ENCODE results near the gene RAPGEF6. TPM values are rescaled to one million over a fixed set of nuclear protein-coding genes. Genes with fewer than 3 reads are reported as not detected.
"Not testable (repeated sequence)": the region's sequence is repeated elsewhere in the genome, so short reads cannot be mapped to it uniquely, and the experiment has no call there.

Gene RAPGEF6
- total RNA-seq, 4 donors from 2014 or later: 16.7 to 104 (median 22.6) TPM

GRCh38 chr5:131682175-131682574 is 47.1 kb upstream of the RAPGEF6 start:
- Histone ChIP-seq H3K27me3 (no peaks in the 10 kb centered on the region), H3K4me1 (no peaks in the 10 kb centered on the region)
- TF ChIP-seq CTCF (IDR thresholded peaks at IDR 0.05) (no peak), POLR2A (IDR thresholded peaks at IDR 0.05) (no peak)

GRCh38 chr5:131679911-131680310 is 44.9 kb upstream of the RAPGEF6 start:
- Histone ChIP-seq H3K9me3 (no peaks in the 10 kb centered on the region), H3K4me1 (no peaks in the 10 kb centered on the region), H3K27me3 (no peaks in the 10 kb centered on the region), H3K27ac (no peak overlapping the region), H3K36me3 (peaks cover 0 to 25% (median 0%) of the 10 kb centered on the region in 3 donors), H3K4me3 (no peak overlapping the region)
- DNase-seq: no peak
- TF ChIP-seq POLR2A (IDR thresholded peaks at IDR 0.05) (no peak), CTCF (IDR thresholded peaks at IDR 0.05) (no peak)

More at GRCh38 chr5:131682175-131682574, 47.1 kb upstream of the RAPGEF6 start:
- peaks cover 0 to 3% (median 0%) of the 10 kb centered on the region in 3 donors for H3K36me3 ChIP-seq
- H3K27ac ChIP-seq: peak overlapping the region in 1 of 4 donors; percentile 58
- DNase-seq: no peak
- H3K9me3 ChIP-seq: no peaks in the 10 kb centered on the region
- H3K4me3 ChIP-seq: no peak overlapping the region

GRCh38 chr5:131678273-131678672 is 43.2 kb upstream of the RAPGEF6 start:
- peaks cover 0 to 38% (median 0%) of the 10 kb centered on the region in 3 donors for H3K36me3 ChIP-seq
- DNase-seq, H3K4me3 ChIP-seq, H3K4me1 ChIP-seq, H3K9me3 ChIP-seq, H3K27me3 ChIP-seq, H3K27ac ChIP-seq: not testable (repeated sequence)

- Histone ChIP-seq H3K27ac (no peak overlapping the region), H3K36me3 (peaks cover 0 to 38% (median 0%) of the 10 kb centered on the region in 3 donors), H3K27me3 (no peaks in the 10 kb centered on the region), H3K9me3 (no peaks in the 10 kb centered on the region), H3K4me3 (no peak overlapping the region), H3K4me1 (no peaks in the 10 kb centered on the region)
- TF ChIP-seq CTCF (IDR thresholded peaks at IDR 0.05) (no peak), POLR2A (IDR thresholded peaks at IDR 0.05) (no peak)
- no peak for DNase-seq
Observed at GRCh38 chr5:131677115-131677514, 42.1 kb upstream of the RAPGEF6 start.

GRCh38 chr5:131672776-131673175 is 37.7 kb upstream of the RAPGEF6 start:
- no peaks in the 10 kb centered on the region for H3K27me3 ChIP-seq
- peaks cover 0 to 67% (median 0%) of the 10 kb centered on the region in 3 donors for H3K36me3 ChIP-seq
- TF ChIP-seq POLR2A (IDR thresholded peaks at IDR 0.05): no peak
- no peak for TF ChIP-seq CTCF (IDR thresholded peaks at IDR 0.05)
- no peak for DNase-seq
- no peak overlapping the region for H3K4me3 ChIP-seq
- peak overlapping the region in 1 of 4 donors; percentile 72 for H3K27ac ChIP-seq
- H3K9me3 ChIP-seq: no peaks in the 10 kb centered on the region
- no peaks in the 10 kb centered on the region for H3K4me1 ChIP-seq

- H3K4me3 ChIP-seq: no peak overlapping the region
- H3K27ac ChIP-seq: peak overlapping the region; percentile 31 to 72 (median 35)
- no peak for DNase-seq
- H3K9me3 ChIP-seq: no peaks in the 10 kb centered on the region
- H3K36me3 ChIP-seq: peaks cover 0 to 67% (median 0%) of the 10 kb centered on the region in 3 donors
- no peaks in the 10 kb centered on the region for H3K4me1 ChIP-seq
- no peaks in the 10 kb centered on the region for H3K27me3 ChIP-seq
- no peak for TF ChIP-seq CTCF (IDR thresholded peaks at IDR 0.05)
- no peak for TF ChIP-seq POLR2A (IDR thresholded peaks at IDR 0.05)
Observed at GRCh38 chr5:131671994-131672655, 37.1 kb upstream of the RAPGEF6 start.
